Femur (tissue), 1 donor: ENCODE results near the gene IL15.
"Not testable (repeated sequence)": the region's sequence is repeated elsewhere in the genome, so short reads cannot be mapped to it uniquely, and the experiment has no call there.

Source experiments
- DNase-seq: peaks from one replicate; pipeline ENCODE4 v3.0.0-alpha.2; 2017

IL15 gene

GRCh38 chr4:141647966-141648365 lies 11.6 kb downstream of the IL15 start:
- DNase-seq: no peak

- DNase-seq: no peak
Measured at GRCh38 chr4:141652161-141652778, 15.9 kb downstream of the IL15 start.

GRCh38 chr4:141654098-141654497 lies 17.7 kb downstream of the IL15 start:
- peak; percentile 25 for DNase-seq

- DNase-seq: no peak
Measured at GRCh38 chr4:141656031-141656430, 19.6 kb downstream of the IL15 start.

GRCh38 chr4:141657550-141658250 lies 21.3 kb downstream of the IL15 start:
- no peak for DNase-seq

GRCh38 chr4:141658309-141658708 lies 21.9 kb downstream of the IL15 start:
- no peak for DNase-seq

- no peak for DNase-seq
Measured at GRCh38 chr4:141659539-141659938, 23.2 kb downstream of the IL15 start.

- DNase-seq: no peak
Measured at GRCh38 chr4:141660880-141661279, 24.5 kb downstream of the IL15 start.

GRCh38 chr4:141668200-141668910 lies 32.0 kb downstream of the IL15 start:
- no peak for DNase-seq

- DNase-seq: no peak
Measured at GRCh38 chr4:141669501-141669900, 33.1 kb downstream of the IL15 start.

GRCh38 chr4:141675384-141675783 lies 39.0 kb downstream of the IL15 start:
- DNase-seq: no peak

GRCh38 chr4:141676087-141676670 lies 39.8 kb downstream of the IL15 start:
- no peak for DNase-seq

GRCh38 chr4:141680060-141680459 lies 43.7 kb downstream of the IL15 start:
- DNase-seq: no peak

GRCh38 chr4:141684785-141685184 lies 48.4 kb downstream of the IL15 start:
- DNase-seq: no peak

- DNase-seq: no peak
Measured at GRCh38 chr4:141686146-141686775, 49.9 kb downstream of the IL15 start.

GRCh38 chr4:141686879-141687278 lies 50.5 kb downstream of the IL15 start:
- DNase-seq: no peak

GRCh38 chr4:141689726-141690296 lies 53.4 kb downstream of the IL15 start:
- not testable (repeated sequence) for DNase-seq

GRCh38 chr4:141691247-141691646 lies 54.9 kb downstream of the IL15 start:
- DNase-seq: not testable (repeated sequence)

GRCh38 chr4:141692081-141692480 lies 55.7 kb downstream of the IL15 start:
- DNase-seq: no peak

GRCh38 chr4:141697116-141697515 lies 60.7 kb downstream of the IL15 start:
- no peak for DNase-seq

GRCh38 chr4:141702472-141703182 lies 66.2 kb downstream of the IL15 start:
- peak; percentile 64 for DNase-seq

- DNase-seq: no peak
Measured at GRCh38 chr4:141703497-141703896, 67.1 kb downstream of the IL15 start.
